Activated naive CD8-positive, alpha-beta T cell treated with anti-CD3 and anti-CD28 coated beads, Interleukin-2, amount 50 U/mL, for 16 hours (primary cell): ENCODE data around the gene SERPINA12.

ENCODE experiments used
- DNase-seq: peaks from one replicate; pipeline ENCODE4 v3.0.0-alpha.2; 2020; ENCODE audit warnings: low read depth, low spot score

Gene SERPINA12

DNA sequence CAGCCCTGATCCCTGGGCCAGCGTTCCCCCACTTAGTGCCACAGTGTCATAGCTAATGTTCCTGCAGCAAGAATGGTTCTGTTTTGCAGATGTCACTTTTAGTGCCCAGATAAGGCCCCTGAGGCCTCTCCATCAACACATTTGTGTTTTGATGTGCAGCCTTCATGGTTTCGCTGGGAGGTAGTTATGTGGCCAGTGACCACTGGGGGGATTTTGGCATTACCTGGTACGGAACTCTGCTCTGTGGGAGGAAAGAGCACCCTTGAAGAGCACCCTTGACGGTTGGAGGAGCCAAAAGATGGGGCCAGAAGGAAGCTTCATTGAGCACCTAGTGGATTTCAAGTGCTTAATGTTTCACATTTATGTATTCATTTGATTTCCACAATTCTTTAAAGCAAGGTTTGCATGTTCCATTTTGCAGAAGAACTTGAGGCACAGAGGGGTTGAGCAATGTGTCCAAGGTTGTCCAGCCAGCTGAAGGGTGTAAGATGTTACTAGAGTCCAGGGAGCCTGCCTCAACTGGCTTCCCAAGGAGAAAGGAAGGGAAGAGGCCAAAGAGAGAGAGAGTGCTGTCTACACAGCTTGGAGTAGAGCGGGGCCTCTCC lies 69.7 kb downstream of the SERPINA12 start:
- no peak for DNase-seq
